ENCODE data around the gene ANKRD9. TPM values are rescaled to one million over a fixed set of nuclear protein-coding genes. Genes with fewer than 3 reads are reported as not detected.

The ANKRD9 gene
- total RNA-seq, 1 donor from 2014 or later, result 26.5 TPM

DNA sequence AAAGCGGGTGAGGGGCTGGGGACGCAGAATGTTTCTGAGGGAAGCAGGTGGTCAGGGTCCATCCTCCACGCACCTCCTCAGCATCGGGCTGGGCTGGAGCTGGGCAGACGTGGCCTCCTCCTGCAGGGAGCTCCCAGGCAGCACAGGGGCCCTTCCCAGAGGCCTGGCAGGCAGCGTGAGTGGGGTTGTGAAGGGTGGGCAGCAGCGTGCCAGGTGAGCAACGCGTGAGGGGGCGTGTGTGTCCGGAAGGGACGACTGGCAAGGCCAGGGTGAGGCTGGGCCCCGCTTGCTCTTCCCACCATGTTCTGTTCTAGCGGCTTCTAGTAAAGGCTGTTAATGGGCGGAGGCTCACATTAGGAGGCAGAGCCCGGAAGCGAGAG lies 17.1 kb downstream of the ANKRD9 start:
- TF ChIP-seq, protein P1, sequence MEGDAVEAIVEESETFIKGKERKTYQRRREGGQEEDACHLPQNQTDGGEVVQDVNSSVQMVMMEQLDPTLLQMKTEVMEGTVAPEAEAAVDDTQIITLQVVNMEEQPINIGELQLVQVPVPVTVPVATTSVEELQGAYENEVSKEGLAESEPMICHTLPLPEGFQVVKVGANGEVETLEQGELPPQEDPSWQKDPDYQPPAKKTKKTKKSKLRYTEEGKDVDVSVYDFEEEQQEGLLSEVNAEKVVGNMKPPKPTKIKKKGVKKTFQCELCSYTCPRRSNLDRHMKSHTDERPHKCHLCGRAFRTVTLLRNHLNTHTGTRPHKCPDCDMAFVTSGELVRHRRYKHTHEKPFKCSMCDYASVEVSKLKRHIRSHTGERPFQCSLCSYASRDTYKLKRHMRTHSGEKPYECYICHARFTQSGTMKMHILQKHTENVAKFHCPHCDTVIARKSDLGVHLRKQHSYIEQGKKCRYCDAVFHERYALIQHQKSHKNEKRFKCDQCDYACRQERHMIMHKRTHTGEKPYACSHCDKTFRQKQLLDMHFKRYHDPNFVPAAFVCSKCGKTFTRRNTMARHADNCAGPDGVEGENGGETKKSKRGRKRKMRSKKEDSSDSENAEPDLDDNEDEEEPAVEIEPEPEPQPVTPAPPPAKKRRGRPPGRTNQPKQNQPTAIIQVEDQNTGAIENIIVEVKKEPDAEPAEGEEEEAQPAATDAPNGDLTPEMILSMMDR (IDR thresholded peaks at IDR 0.05; ENCODE audit: unreplicated experiment), result no peak
- no peak overlapping the region for H3K4me3 Mint-ChIP-seq (ENCODE audit: low read depth)
- H3K9me3 Mint-ChIP-seq (ENCODE audit: low read depth), result no peaks in the 10 kb centered on the region
- no peak overlapping the region for H3K27ac Mint-ChIP-seq
- DNase-seq (ENCODE audit: low spot score, unreplicated experiment), result no peak
- H3K4me1 Mint-ChIP-seq (ENCODE audit: low read depth), result no peaks in the 10 kb centered on the region
- H3K27me3 Mint-ChIP-seq, result no peaks in the 10 kb centered on the region
- no peaks in the 10 kb centered on the region for H3K36me3 Mint-ChIP-seq (ENCODE audit: insufficient read depth)

DNA sequence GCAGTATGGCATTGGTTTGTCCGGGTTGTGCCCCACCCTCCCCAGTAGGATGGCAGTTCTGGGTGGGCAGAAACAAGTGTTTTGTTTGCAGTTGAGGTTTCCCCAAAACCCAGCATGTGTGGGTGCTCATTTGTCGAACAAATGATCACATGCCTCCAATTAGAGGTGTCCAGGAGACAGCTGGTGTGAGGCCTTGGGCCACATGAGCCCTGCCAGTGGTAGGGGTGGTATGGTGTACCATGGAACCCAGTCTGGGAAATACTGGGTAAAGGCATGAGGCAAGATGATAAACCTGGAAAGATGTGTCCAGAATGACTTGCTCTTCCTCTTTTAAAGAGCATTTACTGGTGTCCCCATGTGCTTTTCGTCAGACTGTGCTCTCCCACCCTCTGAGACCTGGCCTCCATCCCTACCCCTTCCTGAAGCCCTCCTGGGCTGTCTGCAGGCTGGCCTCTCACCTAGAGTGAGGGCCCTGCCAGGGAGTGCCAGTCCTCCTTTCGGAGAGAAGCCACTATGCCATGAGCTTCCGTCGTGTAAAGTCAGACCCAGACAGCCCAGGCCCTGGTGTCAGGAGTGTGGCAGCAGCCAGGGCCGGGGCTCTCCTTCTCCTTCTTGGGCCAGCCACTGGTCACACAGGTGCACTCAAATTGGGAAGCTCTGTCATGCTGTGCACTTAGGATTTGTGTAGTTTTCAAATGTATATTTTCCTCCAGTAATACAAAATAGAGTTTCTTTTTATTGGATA lies 17.6 kb downstream of the ANKRD9 start:
- TF ChIP-seq, protein P1 (IDR thresholded peaks at IDR 0.05; ENCODE audit: unreplicated experiment), result no peak
- H3K27ac Mint-ChIP-seq, result no peak overlapping the region
- no peaks in the 10 kb centered on the region for H3K27me3 Mint-ChIP-seq
- H3K4me3 Mint-ChIP-seq (ENCODE audit: low read depth), result no peak overlapping the region
- no peaks in the 10 kb centered on the region for H3K36me3 Mint-ChIP-seq (ENCODE audit: insufficient read depth)
- no peak for DNase-seq (ENCODE audit: low spot score, unreplicated experiment)
- H3K9me3 Mint-ChIP-seq (ENCODE audit: low read depth), result no peaks in the 10 kb centered on the region
- H3K4me1 Mint-ChIP-seq (ENCODE audit: low read depth), result no peaks in the 10 kb centered on the region

DNA sequence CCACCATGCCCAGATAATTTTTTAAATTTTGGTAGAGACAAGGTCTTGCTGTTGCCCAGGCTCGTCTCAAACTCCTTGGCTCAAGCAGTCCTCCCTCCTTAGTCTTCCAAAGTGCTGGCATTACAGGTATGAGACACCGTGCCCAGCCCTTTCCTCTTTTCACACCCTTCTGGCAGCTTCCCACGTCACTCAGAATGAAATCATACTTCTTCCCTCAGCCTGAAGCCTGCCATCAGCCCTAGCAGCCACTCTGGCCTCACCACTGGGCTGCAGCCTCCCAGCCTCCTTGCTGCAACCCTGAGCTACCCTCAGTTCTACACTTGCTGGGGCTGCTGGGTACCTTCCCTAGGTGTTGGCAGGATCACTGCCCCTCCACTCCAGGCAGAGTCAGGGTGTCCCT lies 18.2 kb downstream of the ANKRD9 start:
- peaks cover under 1% of the 10 kb centered on the region for H3K36me3 Mint-ChIP-seq (ENCODE audit: insufficient read depth)
- H3K9me3 Mint-ChIP-seq (ENCODE audit: low read depth), result no peaks in the 10 kb centered on the region
- no peak for DNase-seq (ENCODE audit: low spot score, unreplicated experiment)
- no peak overlapping the region for H3K27ac Mint-ChIP-seq
- no peak overlapping the region for H3K4me3 Mint-ChIP-seq (ENCODE audit: low read depth)
- no peaks in the 10 kb centered on the region for H3K4me1 Mint-ChIP-seq (ENCODE audit: low read depth)
- TF ChIP-seq, protein P1 (IDR thresholded peaks at IDR 0.05; ENCODE audit: unreplicated experiment), result no peak
- no peaks in the 10 kb centered on the region for H3K27me3 Mint-ChIP-seq

DNA sequence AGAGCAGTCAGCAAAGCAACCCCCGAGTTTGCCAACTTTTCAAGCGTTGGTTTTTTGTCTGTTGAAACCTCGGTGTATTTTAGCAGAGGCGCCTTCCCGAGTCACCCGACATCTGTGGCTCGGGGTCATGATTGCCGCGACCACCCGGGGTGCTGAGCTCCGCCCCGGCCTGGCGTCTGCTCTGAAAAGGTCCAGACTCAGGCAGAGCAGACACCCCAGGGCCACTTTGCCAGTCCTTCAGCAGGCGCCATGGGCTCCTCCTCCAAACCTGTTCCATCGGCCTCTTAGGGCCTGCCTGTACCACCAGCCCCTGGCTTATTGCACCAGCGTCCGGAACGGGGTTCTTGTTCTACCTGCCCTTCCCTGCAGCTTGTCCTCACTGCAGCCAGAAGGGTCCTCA lies 19.1 kb downstream of the ANKRD9 start:
- TF ChIP-seq, protein P1 (IDR thresholded peaks at IDR 0.05; ENCODE audit: unreplicated experiment), result no peak
- Mint-ChIP-seq H3K27me3 (no peaks in the 10 kb centered on the region), H3K27ac (no peak overlapping the region), H3K4me3 (ENCODE audit: low read depth) (no peak overlapping the region), H3K9me3 (ENCODE audit: low read depth) (no peaks in the 10 kb centered on the region), H3K36me3 (ENCODE audit: insufficient read depth) (peaks cover 2% of the 10 kb centered on the region), H3K4me1 (ENCODE audit: low read depth) (no peaks in the 10 kb centered on the region)
- DNase-seq (ENCODE audit: low spot score, unreplicated experiment), result no peak

DNA sequence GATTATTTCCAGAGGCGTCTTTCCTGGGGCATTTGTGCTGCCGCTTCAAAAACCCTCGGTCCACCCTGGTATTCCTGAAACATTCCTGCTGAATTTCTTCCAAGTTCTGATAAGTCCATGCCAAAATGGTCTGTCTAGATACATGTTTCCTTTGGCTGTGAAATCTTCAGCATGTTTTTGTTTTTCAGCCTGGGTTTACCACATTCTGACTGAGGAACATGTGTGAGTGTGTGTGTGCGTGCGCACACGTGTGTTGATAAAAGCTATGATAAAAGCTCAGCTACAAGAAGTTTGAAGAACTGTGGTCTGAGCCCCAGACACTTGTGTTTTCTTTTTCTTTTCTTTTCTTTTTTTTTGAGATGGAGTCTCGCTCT lies 22.4 kb downstream of the ANKRD9 start:
- DNase-seq (ENCODE audit: low spot score, unreplicated experiment), result no peak
- Mint-ChIP-seq H3K4me3 (ENCODE audit: low read depth) (no peak overlapping the region), H3K4me1 (ENCODE audit: low read depth) (no peaks in the 10 kb centered on the region), H3K27ac (no peak overlapping the region), H3K36me3 (ENCODE audit: insufficient read depth) (peaks cover 6% of the 10 kb centered on the region), H3K9me3 (ENCODE audit: low read depth) (peaks cover 4% of the 10 kb centered on the region), H3K27me3 (no peaks in the 10 kb centered on the region)
- TF ChIP-seq, protein P1 (IDR thresholded peaks at IDR 0.05; ENCODE audit: unreplicated experiment), result no peak

Data from progenitor cell of endocrine pancreas (in vitro differentiated cells).